Measurements from ENCODE around the gene BCL2L15. TPM values are rescaled to one million over a fixed set of nuclear protein-coding genes. Genes with fewer than 3 reads are reported as not detected.

BCL2L15 gene
- total RNA-seq, 2 experiments from 2014 or later, result 1.2 to 1.5 TPM

- H3K27me3 Mint-ChIP-seq, result peaks cover 6% of the 10 kb centered on the region
- Histone ChIP-seq H3K27me3 (ENCODE audit: control insufficient read depth in 1 of 2, insufficient read depth in 2 of 2, low read length in 2 of 2) (peaks cover 0 to 2% of the 10 kb centered on the region in 2 experiments), H3K4me1 (ENCODE audit: insufficient read depth, low read length) (no peaks in the 10 kb centered on the region), H3K36me3 (ENCODE audit: insufficient read depth, low read length) (peaks cover 6% of the 10 kb centered on the region), H3K4me3 (ENCODE audit: low read length) (no peak overlapping the region), H3K9me3 (ENCODE audit: control insufficient read depth in 1 of 2, insufficient read depth in 1 of 2, low read length in 2 of 2) (no peaks in the 10 kb centered on the region), H3K27ac (ENCODE audit: low read depth in 1 of 2, low read length in 2 of 2) (no peak overlapping the region)
- H3K4me3 Mint-ChIP-seq, result no peak overlapping the region
- no peaks in the 10 kb centered on the region for H3K9me3 Mint-ChIP-seq
- ChIA-PET POLR2A (no interaction called here), CTCF (no interaction called here)
- H3K27ac Mint-ChIP-seq, result no peak overlapping the region
- DNase-seq, result no peak
- intact Hi-C loops (cut with DNase I, micrococcal nuclease), result no loop called here
- ATAC-seq (ENCODE audit: poor library complexity), result no peak
- peaks cover 9% of the 10 kb centered on the region for H3K36me3 Mint-ChIP-seq (ENCODE audit: low read depth)
- H3K4me1 Mint-ChIP-seq (ENCODE audit: low read depth), result no peaks in the 10 kb centered on the region
- no peak for TF ChIP-seq CTCF (IDR thresholded peaks at IDR 0.05)
Measured at GRCh38 chr1:113916974-113917373, 29.6 kb upstream of the BCL2L15 start.

DNA sequence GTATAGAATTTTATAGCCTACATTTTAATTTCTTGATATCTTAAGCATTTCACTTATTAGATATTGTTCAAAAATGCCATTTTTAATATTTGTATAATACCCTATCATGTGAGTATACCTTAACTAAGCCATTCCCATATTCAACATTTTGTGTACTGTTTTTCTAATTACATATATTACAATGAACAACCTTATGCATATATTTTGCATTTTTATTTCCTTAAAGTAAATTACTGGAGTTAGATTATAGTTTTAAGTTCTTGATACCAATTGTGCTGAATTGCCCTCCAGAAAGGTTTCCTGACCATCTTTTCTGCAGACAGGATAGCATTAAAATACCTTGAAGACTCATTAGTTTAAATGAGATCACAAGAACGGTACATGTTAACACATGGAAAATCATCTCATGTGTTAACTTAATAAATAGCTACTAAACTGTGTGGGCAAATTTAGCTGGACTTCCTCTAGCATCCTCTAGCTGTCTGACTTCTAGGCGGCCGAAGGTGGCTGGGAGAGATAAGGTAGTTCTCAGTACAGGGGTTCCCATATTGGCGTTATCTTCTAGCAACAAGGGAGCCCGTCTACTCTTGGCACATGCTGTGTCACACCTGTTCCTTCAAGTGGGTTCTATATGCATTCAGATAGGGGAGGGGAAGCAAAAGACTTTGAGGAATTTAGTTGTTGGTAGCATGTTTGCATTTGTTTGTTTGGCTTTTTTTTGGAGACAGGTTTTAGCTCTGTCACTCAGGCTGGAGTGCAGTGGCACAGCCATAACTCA lies 26.7 kb upstream of the BCL2L15 start:
- H3K9me3 ChIP-seq (ENCODE audit: control insufficient read depth in 1 of 2, insufficient read depth in 1 of 2, low read length in 2 of 2), result no peaks in the 10 kb centered on the region
- ATAC-seq (ENCODE audit: poor library complexity) (no peak), DNase-seq (no peak)
- H3K4me3 ChIP-seq (ENCODE audit: low read length), result no peak overlapping the region
- no peaks in the 10 kb centered on the region for H3K27me3 Mint-ChIP-seq
- no peaks in the 10 kb centered on the region for H3K9me3 Mint-ChIP-seq
- H3K36me3 Mint-ChIP-seq (ENCODE audit: low read depth), result peaks cover 30% of the 10 kb centered on the region
- no peak overlapping the region for H3K27ac Mint-ChIP-seq
- H3K4me1 Mint-ChIP-seq (ENCODE audit: low read depth), result no peaks in the 10 kb centered on the region
- no peaks in the 10 kb centered on the region for H3K4me1 ChIP-seq (ENCODE audit: insufficient read depth, low read length)
- no peak overlapping the region for H3K4me3 Mint-ChIP-seq
- no peak overlapping the region for H3K27ac ChIP-seq (ENCODE audit: low read depth in 1 of 2, low read length in 2 of 2)
- ChIA-PET POLR2A (interaction anchor here (2.0 kb wide), 1 partner anchor 15 kb away, joined by 7 read pairs; the partner anchor contains the start of gene HIPK1), CTCF (interaction anchor here (0.7 kb wide), 1 partner anchor 57 kb away, joined by 3 read pairs; no protein-coding TSS in a partner anchor)
- TF ChIP-seq CTCF (IDR thresholded peaks at IDR 0.05), result no peak
- intact Hi-C loops (cut with DNase I, micrococcal nuclease), result no loop called here
- H3K27me3 ChIP-seq (ENCODE audit: control insufficient read depth in 1 of 2, insufficient read depth in 2 of 2, low read length in 2 of 2), result peaks cover 0 to 2% of the 10 kb centered on the region in 2 experiments
- peaks cover 28% of the 10 kb centered on the region for H3K36me3 ChIP-seq (ENCODE audit: insufficient read depth, low read length)

- H3K9me3 Mint-ChIP-seq, result no peaks in the 10 kb centered on the region
- no peaks in the 10 kb centered on the region for H3K27me3 Mint-ChIP-seq
- intact Hi-C loops (cut with DNase I, micrococcal nuclease), result no loop called here
- no peaks in the 10 kb centered on the region for H3K4me1 Mint-ChIP-seq (ENCODE audit: low read depth)
- ChIA-PET POLR2A (interaction anchor here (1.0 to 2.0 kb wide), 2 partner anchors 9 to 16 kb away, joined by 3 to 7 read pairs; partner anchors contain the start of genes AP4B1 and HIPK1), CTCF (interaction anchor here (1.1 kb wide), 1 partner anchor 16 kb away, joined by 4 read pairs; the partner anchor contains the start of gene HIPK1)
- H3K4me3 Mint-ChIP-seq, result no peak overlapping the region
- peaks cover 0 to 2% of the 10 kb centered on the region in 2 experiments for H3K27me3 ChIP-seq (ENCODE audit: control insufficient read depth in 1 of 2, insufficient read depth in 2 of 2, low read length in 2 of 2)
- H3K4me3 ChIP-seq (ENCODE audit: low read length), result no peak overlapping the region
- peaks cover 35% of the 10 kb centered on the region for H3K36me3 ChIP-seq (ENCODE audit: insufficient read depth, low read length)
- ATAC-seq (ENCODE audit: poor library complexity) (no peak), DNase-seq (no peak)
- H3K27ac ChIP-seq (ENCODE audit: low read depth in 1 of 2, low read length in 2 of 2), result no peak overlapping the region
- no peak overlapping the region for H3K27ac Mint-ChIP-seq
- H3K9me3 ChIP-seq (ENCODE audit: control insufficient read depth in 1 of 2, insufficient read depth in 1 of 2, low read length in 2 of 2), result no peaks in the 10 kb centered on the region
- H3K4me1 ChIP-seq (ENCODE audit: insufficient read depth, low read length), result no peaks in the 10 kb centered on the region
- TF ChIP-seq CTCF (IDR thresholded peaks at IDR 0.05), result no peak
- H3K36me3 Mint-ChIP-seq (ENCODE audit: low read depth), result peaks cover 37% of the 10 kb centered on the region
Measured at GRCh38 chr1:113913312-113913668, 25.9 kb upstream of the BCL2L15 start.
